Activated CD4-positive, alpha-beta T cell treated with anti-CD3 and anti-CD28 coated beads for 4 hours (primary cell): ENCODE measurements around the gene CISTR.

ENCODE experiments used
- DNase-seq, 2 donors: peaks; one replicate each; pipeline ENCODE4 v3.0.0-alpha.2; 2020

CISTR gene

DNA sequence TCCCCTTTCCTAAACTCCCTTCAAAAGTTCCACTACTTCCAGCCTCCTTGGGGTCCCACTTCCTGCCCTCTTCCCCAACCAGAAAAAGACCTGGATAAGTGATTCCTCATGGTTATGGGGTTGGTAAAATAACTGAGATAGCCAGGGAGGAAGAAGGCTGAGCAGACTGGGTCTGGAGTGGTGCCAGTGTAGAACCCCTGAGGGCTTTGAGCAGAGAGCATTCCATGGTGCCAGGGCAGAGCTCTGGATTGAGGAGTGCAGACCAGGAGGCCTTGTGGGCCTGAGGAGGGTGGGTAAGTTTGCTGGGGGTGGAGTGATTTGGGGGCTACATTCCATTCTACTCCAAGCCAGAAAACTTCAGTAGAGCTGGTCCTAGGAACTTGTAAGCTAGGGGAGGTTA, 9.5 kb upstream of the CISTR start:
- DNase-seq: no peak

DNA sequence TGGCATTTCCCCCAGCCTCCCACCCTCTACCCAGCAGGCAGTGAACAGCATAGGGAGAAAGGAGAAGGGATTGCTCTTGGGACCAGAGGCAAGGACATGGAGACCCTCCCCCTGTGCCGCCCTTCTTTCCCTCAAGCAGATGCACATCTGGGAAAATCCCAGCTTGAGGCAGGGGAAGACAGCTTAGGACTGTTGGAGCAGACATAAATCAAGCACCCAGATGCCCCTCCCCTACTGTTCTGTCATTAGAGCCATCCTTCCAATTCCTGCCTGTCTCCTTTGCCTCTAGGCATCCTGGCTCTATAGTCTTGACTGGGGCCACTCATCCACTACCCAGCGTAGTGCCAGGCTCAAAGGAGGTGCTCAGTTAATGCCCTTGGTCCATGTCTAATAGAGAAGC, 7.5 kb upstream of the CISTR start:
- no peak for DNase-seq

DNA sequence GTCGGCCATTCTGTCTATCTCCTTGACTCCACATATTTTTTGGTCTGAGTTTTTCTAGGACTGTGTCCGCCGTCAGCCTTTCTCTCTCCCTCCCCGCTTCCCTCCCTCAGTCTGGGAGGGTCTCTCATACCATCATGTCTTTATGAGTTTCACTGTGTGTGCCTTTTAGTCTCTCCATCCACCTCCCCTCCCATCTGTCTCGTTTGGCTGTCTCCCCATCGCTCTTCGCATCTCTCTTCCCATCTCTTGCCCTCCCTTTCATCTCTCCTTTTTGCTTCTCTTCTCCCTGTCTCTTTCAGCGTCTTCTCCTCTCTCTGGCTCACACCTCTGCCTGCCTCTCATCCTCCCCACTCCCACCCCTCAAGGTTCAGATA, 6.9 kb upstream of the CISTR start:
- no peak for DNase-seq

DNA sequence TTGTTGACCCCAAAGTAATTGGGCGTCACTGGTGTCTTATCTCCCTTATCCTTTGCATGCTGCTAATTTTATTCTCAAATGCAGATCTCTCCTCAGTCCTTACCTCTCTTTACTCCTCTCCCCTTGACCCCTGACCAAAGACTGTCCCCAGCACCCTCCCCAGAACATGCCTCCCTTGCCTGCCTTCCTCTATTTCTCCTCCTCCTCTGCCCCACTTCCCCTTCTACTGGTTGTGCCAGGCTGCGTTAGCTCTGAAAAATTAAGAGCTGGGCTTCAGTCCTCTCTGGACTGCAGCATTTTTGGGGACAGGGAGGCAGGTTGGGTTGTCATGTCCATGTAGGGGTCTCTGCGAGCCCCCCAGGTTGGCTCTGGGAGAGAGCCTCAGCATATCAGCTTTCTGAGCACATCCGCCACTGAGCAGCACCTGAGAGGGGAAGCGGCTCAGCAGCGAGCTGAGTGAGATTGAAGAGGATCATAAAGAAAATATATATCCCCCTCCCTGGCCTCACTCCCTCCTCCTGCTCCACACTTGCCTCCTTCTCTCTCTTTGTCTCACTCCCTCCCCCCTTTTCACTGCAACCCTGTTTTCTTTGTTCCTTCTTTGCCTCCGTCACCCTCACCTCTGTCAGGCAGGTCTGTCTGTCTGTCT, 6.4 kb upstream of the CISTR start:
- DNase-seq: no peak

DNA sequence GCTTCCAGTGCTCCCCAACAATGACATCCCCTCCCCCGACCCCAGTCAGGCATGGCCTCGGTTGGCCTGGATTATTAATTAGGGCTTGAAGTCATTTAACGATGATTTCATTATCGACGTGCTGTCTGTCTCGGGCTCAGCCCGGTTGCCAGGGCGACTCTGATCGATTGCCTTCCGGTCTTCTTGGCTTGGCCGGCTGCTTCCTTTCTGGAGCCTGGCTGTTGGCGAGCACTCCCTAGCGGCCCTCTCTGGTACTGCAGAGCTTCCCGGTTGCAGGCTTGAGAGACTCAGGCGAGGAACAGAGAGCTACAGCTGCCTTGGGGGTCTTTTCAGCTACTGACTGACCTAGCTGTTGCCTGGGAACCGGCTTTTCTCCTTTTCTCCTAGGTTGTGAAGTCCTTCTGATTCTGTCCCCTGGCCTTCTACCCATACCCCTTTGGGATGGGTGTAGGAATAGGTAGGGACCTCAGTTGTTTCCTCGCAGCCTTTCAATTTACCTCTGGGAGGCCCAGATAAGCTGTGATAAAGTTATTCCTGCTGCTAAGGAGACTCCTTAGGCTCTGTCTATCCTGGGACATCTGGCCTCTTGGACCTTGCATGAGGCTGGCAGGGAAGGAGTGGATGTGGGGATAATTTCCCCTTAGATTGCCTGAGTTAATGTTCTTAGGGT, 5.5 kb upstream of the CISTR start:
- DNase-seq: peak; percentile 60 to 77

DNA sequence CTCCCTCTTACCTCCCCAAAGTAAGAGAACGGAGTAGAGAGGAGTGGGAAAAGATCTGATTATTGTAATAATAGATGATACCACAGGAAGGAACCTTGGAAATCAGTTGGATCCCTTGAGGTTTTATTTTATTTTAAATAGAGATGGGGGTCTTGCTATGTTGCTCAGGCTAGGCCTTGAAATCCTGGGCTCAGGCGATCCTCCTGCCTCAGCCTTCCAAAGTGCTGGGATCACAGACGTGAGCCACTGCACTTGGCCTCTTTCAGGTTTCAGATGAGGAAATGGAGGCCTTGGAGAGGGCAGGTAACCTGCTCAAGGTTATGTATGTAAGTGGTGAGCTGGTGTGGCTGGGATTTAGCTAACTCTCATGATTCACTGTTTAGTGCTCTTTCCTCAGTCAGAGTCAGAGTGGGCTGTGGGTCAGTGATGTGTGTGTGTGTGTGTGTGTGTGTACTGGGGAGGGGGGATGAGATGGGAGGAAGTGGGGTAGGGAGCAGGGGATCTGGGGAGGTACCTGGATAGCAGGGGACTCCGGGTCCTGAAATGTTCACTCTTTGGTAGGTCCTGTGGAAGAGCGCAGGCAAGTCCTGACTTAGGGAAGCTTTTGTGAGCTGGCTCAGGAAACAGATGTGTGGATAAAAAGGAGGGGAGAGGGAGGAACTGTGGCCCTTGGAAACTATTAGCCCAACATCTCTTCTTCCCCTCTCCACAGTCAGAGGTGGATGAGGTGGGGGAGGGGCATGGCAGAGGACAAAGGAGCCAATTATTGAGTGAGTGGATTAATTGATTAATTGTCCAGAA, 4.7 kb upstream of the CISTR start:
- DNase-seq: no peak

DNA sequence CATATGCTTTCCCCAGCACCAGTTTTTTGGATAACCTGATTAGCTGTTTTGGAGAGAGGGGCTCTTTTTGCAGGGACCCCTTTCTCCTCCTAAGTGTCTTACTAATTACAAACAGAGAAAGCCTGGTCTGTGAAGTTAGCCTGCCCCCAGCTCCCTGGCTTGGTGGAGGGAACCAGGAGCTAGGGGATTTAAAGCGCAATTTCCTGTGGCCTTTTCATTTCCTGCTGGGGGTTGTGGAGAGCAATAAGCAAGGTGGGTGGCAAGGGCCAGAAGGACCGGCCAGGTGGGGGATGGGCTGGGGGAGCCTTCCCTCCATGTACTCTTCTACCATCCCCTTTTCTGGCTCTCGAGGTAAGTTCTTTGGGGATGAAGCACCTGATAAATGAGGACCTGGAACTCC, 4.1 kb upstream of the CISTR start:
- DNase-seq: no peak

DNA sequence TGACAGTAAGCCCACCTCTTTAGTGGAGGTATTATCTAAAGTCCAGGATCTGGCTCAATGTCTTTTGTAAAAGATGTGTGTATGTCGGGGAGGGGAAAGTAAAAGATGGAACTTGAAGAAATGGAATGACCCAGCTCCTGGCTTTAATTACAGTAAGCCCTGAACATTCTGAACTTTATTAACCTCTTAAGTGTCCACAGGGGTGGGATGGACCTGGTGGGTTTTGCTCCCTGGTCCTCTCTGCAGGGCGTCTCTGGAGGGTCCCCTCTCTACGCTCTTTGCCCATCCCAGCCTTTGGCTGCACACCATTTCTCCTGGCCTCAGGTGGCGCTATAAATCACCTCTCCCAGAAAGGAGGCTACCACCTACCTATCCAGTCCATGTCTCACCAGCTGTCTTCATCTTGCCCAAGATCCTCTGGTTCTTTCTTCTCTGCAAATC, 3.7 kb upstream of the CISTR start:
- DNase-seq: no peak

DNA sequence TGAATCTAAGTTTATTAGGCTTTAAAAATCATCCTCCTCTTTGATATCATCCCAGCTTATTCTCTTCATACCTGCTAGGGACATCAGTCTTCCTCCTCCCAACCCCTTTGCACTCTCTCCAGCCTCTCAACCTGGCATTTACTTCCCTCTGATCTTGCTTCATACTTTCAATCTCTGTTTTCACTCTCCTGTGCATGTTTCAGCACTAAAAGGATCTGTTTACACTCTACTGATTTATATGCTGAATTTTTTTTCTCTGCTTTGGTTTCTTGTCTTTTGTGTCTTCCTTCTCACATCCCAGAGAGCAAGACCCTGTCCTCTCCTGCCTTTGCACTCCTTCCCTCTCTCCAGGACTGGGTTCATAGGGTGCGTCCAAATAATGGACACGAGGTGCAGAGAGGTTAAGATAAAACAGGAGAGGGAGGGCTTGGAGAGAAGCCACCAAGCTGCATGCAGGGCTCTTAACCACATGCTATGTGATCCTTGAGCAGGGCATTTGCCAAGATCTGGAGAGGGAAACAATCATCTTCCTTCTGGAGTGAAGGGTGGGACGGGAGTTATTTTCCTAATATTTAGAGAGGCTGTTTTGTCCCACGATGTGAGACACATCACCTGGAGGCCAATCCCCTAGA, 3.0 kb upstream of the CISTR start:
- DNase-seq: no peak

DNA sequence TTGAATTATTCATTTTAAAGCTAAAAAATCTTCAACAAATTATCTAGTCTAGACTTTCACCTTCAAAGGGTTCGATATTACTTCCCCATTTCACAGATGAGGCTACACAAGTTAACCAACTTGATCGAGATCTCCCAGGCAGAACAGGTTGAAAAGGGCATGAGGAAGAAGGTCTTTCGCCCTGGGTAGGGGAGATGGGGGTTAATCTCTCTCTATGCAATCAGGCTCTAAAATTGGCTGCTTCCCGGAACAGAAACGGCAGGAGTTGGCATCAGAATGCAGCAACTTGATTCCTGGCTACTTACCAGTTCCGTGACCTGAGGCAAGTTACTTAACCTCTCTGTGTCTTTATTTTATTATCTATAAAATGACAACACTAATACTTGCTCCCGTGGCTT, 2.4 kb upstream of the CISTR start:
- DNase-seq: no peak

DNA sequence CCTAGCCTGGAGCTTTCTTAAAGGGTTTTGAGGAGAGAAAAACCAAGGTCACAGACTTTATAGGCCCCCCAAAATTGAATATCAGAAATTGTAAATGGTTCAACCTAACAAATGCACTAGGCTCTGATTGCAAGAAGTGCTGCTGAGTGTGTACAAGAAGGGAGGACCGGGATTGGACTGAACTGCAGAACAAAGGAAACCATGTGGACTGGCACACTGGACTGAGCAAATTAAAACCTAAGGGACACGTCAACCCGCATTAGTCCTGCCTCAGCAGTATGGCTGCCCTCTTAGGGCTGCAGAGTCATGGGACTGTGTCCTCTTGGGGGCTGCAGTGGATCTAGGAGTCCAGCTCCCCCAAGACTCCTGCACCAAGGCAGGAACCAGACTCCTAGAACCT, 842 bp upstream of the CISTR start:
- DNase-seq: no peak

DNA sequence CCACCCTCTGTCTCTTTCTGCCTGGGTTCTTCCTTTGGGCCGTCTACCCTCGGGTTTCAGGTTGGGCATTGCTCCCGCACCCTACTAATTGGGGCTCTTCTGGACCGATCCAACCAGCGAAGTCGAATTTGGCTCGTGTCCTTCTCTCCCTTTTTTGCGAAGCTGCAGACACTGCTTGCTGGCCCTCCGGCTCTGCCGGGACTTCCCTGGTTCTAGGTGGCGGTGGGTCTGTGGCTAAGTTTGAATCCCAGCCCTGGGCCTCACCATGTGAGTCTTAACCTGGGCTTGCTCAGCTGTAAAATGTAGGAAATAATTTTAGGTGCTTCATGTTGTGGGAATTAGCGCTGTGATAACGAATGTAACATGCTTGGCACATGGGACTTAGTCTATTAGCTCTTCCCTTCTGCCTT, 418 bp upstream of the CISTR start:
- no peak for DNase-seq

DNA sequence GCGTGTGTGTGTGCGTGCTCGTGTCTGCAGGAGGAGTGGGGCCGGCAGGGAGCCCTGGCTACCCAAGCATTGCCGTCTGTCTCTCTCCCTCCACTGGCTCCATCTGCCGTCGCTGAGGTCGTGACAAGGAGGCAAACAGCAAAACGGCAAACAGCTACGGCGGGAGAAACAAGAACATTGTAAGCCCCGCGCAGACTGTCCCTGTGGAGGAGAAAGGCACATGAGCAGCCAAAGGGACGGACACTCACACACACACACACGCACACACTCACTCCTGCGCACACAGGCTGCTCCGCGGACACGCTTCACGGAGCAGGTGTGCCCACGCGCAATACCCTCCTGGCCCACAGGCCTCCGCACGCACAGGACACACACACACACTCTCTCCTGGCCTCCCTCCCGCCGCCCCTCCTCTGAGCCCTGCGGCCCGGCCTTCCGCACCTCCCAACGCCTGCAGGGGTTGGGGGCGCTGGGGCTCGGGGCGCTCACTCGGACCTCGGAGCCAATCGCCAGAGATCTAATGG, 905 bp downstream of the CISTR start:
- DNase-seq: peak in 1 of 2 donors; percentile 22

DNA sequence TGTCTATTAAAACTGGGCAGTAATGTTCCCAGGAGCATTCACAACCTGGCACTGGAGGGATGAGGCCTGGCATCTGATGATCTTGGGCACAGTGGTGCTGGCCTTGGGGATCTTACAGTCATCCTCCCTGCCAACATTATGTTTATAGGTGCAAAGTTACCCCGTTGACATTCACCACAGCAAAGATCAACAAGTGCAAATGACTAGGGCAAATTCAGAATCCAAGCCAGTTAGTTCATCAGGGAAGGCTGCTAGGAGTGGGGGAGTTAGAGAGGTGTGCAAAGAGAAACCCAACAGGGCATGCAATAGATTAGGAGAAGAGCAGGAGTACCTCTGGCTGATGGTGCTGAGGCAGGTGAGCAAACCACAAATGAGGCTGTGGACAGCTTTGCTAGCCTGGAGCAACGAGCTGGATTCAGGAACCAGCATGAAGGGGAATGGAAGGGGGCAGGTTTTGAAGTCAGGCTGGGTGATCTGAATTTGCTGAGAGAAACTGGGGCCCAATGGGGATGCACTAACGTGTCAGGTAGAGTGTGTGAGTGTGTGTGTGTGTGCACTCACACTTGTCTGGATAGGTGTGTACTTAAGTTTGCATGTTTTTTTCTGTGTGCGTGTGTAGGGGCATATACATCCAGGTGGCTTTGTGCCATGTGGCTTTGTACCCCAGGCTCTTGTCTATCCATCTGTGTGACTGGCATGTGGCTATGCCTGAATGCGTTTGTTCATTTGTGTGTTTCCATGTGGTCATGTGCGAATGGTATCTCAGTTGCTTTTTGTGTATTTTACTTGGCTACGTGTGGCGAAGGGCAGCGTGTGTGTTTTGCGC, 1.6 kb downstream of the CISTR start:
- no peak for DNase-seq

DNA sequence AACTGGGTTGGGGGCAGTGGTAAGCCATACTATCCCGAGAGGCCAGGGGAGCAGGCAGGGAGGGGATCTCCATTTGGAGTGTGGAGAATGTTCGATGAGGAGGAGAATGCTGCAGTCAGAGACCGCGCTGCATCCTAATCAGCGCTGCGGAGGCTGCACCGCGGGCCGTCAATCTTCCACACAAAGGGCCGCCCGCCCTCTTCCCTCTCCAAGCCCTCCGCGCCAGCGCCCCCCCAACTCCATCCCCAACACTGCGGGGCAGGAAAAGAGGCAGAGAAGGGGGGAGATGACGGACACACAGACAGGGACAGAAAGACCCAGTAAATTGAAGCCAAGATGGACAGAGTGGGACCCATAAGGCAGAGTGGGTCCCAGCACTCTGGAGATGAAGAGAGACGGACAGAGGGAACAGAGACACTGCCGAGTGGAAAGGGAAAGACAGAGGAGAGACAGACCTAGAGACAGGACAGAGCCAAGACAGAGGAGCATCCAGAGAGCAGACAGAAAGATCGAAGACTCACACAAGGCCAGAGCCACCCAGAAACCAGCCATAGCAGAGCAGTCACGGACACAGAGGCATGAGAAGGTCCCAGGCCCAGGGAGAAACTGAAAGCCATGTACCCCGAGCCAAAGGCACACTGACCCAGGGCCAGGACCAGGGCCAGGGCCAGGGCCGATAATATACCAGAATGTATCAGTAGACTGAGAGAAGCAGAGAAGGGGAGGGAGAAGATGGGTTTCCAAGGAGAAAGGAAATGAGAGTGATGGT, 3.5 kb downstream of the CISTR start:
- DNase-seq: no peak

DNA sequence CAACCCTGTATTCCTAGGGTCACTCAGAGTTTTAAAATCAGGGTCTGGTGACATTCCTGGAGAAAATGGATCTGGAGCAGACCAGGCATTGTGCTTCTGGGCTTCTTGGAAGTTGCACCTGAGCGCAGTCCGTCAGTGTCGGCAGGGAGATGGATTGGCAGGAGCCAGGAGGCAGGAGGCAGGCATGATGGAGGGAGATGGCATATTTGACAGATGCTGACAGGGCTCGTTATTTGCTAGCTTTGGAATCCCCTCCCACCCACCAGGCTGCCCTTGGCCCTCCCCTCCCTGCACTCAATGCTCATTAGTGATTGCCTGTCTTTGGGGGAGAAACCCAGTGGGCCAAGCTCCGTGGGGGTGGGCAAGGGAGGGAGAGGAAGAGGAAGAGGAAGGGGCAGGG, 4.7 kb downstream of the CISTR start:
- no peak for DNase-seq

DNA sequence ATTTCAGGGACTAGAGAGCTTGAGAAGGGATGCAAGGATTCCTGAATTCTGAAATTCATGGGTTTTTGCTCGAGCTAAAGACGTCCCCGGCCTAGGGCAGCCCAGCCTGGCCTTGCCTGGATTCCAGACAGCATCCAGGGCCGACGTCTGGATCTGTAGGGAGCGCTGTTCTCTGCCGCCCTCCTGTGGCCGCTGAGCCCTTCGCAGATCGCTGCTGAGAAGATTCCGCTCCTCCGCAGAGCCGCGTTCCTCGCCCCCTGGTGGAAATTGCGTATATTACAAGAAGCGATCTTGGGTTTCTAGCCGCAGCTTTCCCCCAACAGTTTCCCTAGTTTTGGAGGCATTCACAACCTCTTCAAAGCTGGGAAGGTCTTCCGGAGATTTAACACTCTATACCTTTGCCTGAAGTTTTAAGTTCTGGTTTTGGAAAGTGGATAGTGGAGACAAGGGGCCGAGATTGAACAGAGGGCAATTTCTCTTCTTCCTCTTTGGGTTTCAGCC, 5.1 kb downstream of the CISTR start:
- peak; percentile 83 to 87 for DNase-seq

DNA sequence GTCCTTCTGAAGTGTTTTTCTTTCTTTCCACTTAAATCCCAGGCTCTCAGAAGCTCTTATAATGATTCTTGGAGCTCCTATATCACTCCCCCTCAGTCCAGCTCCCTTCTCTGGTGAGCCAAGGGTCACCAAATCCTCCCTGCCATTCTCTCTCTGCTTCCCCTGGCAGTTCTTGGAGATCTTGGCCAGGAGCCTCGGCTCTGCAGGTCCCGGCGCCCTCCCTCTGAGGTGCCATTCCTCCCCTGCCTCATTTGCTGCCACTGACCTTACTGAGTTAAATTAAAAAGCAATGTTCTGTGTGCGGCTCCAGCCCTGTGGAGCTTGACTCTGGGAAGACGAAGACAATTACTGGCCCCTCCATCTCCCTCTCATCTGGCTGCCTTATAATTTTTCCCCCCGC, 7.0 kb downstream of the CISTR start:
- DNase-seq: no peak

DNA sequence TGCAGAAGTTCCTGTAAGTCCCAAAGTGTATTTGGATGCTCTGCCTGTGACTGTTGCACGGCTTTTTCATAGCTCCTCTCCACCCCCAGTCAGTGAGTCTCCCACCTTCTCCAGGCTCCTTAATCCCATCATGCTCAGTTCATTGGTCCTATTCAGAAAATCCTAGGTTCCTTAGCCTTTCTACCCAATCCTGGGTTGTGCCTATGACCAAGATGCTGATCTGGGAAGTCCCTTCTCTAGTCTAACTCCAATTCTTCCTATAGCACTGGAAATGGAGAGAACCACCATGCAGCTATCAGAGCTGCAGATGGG, 7.7 kb downstream of the CISTR start:
- DNase-seq: no peak

DNA sequence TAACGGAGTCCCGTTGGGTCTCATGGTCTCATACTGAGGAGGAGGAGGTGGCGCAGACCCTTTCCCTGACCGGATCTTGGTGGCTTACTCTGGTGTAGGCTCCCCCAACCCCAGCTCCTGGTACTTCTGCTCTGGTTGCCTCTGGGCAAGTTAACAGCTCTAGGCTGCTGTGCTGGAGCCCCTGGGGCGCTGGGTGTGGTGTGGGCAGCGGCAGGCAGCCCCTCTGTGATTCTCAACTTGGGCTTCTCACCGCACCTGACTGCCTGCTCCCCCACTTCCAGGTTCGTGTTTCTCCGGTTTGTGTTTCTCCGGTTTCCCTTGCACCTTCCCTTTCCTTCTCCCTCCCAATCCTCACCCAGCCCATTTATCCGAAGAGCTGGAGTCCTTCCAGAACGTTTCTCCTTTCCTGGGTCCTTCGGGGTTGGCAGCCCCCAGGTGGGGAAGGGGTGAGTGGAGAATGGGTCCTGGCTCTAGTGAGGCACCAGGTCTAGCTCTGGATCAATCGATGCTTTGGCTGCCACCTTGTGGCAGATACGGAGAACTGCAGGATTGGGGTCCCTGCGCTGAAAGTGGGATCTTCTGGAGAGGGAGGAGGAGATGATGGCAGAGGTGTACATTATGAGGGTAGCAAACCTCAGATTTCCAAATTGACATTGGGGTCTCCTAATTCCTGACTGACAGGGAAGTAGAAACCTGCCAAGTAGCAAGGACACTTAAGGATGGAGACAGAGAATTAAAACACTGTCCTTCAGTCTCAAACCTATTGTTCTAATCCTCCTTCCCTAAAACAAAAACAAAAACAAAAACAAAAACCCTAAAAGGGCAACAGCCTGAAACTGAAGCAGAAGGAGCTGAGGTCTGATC, 8.3 kb downstream of the CISTR start:
- DNase-seq: peak; percentile 47 to 63

DNA sequence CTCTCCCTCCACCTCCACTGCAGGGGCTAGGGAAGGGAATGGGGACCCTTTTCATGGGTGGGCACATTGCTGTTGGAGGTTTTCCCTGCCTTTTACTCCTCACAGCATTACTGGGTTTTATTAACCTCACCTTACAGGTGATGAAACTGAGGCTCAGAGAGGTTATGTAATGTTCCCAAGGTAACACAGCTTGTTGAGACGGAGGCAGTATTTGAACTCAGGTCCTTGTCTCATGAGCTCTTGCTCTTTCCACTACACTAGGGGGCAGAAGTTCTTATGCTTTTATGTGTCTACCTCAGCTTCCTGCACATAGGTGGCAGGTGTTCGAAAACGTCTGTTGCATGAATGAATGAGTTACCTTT, 11.7 kb downstream of the CISTR start:
- no peak for DNase-seq
